WERI-Rb-1 (cell line): ENCODE data around the gene WWTR1.

Experiments
- DNase-seq: peaks from one replicate; pipeline ENCODE4 v3.0.0-alpha.2; 2020
- H3K27ac ChIP-seq: fragments of 250-450 bp; sonication (Bioruptor Pico); 2 replicates; pipeline ENCODE4 v1.5.1; 2020; ENCODE audit warnings: mild to moderate bottlenecking, moderate library complexity
- H3K27me3 ChIP-seq: fragments of 250-450 bp; sonication (Bioruptor Pico); 2 replicates; pipeline ENCODE4 v1.5.1; 2021; ENCODE audit warnings: mild to moderate bottlenecking, low read depth, moderate library complexity; ENCODE audit not compliant: insufficient read depth, severe bottlenecking
- H3K36me3 ChIP-seq: fragments of 250-450 bp; sonication (Bioruptor Pico); 2 replicates; pipeline ENCODE4 v1.5.1; 2020; ENCODE audit warnings: mild to moderate bottlenecking, moderate library complexity
- H3K4me3 ChIP-seq: 2 replicates; pipeline ENCODE4 v1.5.1; 2011; ENCODE audit warnings: low read depth, mild to moderate bottlenecking, control low read depth, low read length
- H3K9me3 ChIP-seq: fragments of 250-450 bp; sonication (Bioruptor Pico); 2 replicates; pipeline ENCODE4 v1.5.1; 2021; ENCODE audit warnings: mild to moderate bottlenecking, moderate library complexity; ENCODE audit not compliant: severe bottlenecking
- TF ChIP-seq, protein P1 (sequence below): IDR thresholded peaks from 2 replicates; pipeline ENCODE4 v1.5.1; 2011; ENCODE audit warnings: low read depth, mild to moderate bottlenecking, control low read depth, inconsistent platforms, low read length

The WWTR1 gene

GRCh38 chr3:149588909-149589308 is 68.9 kb downstream of the WWTR1 start:
- no peaks in the 10 kb centered on the region for H3K27me3 ChIP-seq

DNA sequence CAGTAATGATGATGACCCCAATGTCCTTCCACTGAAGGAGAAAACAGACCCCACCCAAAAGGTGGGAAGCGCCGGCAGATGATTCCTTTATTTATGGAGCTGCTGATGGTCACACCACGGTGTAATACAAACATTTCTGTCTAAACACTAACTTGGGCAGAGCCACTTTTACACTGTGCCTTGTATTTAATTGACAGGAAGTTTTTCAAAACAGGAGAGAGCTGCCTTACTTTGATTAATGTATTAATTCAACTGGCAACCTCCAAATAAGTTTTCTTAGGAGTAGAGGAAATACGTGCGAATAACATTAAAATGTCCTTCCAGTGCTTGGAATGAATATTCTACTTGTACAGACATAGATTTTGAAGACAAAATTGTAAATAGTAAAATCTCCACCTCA is 70.4 kb downstream of the WWTR1 start:
- no peak overlapping the region for H3K4me3 ChIP-seq
- H3K27ac ChIP-seq: no peak overlapping the region
- DNase-seq: no peak
- no peaks in the 10 kb centered on the region for H3K36me3 ChIP-seq
- no peaks in the 10 kb centered on the region for H3K27me3 ChIP-seq
- TF ChIP-seq, protein P1, sequence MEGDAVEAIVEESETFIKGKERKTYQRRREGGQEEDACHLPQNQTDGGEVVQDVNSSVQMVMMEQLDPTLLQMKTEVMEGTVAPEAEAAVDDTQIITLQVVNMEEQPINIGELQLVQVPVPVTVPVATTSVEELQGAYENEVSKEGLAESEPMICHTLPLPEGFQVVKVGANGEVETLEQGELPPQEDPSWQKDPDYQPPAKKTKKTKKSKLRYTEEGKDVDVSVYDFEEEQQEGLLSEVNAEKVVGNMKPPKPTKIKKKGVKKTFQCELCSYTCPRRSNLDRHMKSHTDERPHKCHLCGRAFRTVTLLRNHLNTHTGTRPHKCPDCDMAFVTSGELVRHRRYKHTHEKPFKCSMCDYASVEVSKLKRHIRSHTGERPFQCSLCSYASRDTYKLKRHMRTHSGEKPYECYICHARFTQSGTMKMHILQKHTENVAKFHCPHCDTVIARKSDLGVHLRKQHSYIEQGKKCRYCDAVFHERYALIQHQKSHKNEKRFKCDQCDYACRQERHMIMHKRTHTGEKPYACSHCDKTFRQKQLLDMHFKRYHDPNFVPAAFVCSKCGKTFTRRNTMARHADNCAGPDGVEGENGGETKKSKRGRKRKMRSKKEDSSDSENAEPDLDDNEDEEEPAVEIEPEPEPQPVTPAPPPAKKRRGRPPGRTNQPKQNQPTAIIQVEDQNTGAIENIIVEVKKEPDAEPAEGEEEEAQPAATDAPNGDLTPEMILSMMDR: no peak
- H3K9me3 ChIP-seq: no peaks in the 10 kb centered on the region

More at GRCh38 chr3:149588909-149589308, 68.9 kb downstream of the WWTR1 start:
- Histone ChIP-seq H3K4me3 (no peak overlapping the region), H3K36me3 (no peaks in the 10 kb centered on the region), H3K27ac (no peak overlapping the region), H3K9me3 (no peaks in the 10 kb centered on the region)
- no peak for DNase-seq
- TF ChIP-seq, protein P1: no peak

DNA sequence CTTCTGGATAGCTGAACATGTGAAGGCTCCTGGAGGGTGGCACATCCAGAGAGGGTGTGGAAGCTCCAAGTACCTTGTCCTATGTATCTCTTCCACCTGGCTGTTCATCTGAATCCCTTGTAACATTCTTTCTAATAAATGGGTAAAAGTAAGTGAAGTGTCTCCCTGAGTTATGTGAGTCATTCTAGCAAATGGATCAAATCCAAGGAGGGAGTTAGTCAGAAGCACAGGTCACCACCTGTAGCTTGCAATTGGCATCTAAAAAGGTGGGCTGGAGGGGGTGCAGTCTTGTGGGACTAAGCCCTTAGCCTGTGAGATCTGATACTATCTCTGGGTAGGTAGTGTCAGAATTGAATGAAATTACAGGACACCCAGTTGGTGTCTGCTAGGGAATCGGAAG is 71.0 kb downstream of the WWTR1 start:
- DNase-seq: no peak
- no peak overlapping the region for H3K4me3 ChIP-seq
- no peak overlapping the region for H3K27ac ChIP-seq
- TF ChIP-seq, protein P1: no peak
- H3K36me3 ChIP-seq: no peaks in the 10 kb centered on the region
- no peaks in the 10 kb centered on the region for H3K9me3 ChIP-seq
- no peaks in the 10 kb centered on the region for H3K27me3 ChIP-seq

DNA sequence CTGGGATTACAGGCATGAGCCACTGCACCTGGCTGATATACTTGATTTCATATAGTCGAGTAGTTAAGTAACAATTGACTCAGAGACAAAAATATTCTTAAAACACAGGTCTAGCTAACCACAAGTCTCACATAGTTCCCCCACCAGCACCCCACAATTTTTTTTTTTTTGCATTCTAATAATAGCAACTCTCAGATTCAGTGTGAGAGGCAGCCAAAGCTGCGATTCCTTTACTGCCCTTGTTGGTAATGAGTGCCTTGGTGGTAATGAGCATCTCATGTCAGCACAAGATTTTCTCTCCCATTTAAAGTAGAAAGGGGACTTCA is 72.5 kb downstream of the WWTR1 start:
- Histone ChIP-seq H3K36me3 (no peaks in the 10 kb centered on the region), H3K4me3 (no peak overlapping the region), H3K27ac (no peak overlapping the region), H3K27me3 (no peaks in the 10 kb centered on the region), H3K9me3 (no peaks in the 10 kb centered on the region)
- TF ChIP-seq, protein P1: no peak
- DNase-seq: no peak

DNA sequence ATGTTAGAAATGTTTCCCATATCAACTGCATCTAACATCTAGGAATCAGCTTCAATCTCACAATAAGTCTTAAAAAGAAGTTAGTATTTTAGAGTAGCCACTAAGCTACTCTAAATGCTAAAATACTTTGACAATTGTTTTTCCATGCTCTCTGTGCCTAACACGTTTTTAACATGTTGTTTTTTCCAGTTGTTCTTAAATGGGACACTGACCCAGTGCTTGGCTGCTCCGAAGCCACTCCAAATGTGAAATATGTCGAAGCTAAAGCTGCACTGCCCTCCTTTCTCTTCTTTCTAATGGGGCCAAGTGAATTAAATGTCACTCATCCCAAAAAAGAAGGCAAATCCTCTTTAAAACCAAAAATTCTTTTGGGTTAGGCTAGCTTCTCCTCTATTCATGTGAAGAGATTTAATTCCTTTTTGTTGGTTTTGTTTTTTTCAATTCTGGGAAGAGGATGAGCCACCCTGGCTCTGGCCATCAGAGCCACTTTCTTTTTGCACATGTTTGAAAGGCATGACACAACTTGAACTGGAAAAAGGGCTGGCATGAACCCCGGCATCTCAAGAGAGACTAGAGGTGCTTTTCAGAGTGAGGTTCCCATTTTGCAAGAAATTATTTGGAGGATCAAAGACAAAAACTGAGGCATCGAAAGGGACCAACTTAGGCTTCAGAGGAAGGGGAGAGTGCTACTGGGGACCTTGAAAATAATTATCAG is 73.7 kb downstream of the WWTR1 start:
- Histone ChIP-seq H3K27ac (no peak overlapping the region), H3K27me3 (no peaks in the 10 kb centered on the region), H3K9me3 (no peaks in the 10 kb centered on the region), H3K4me3 (no peak overlapping the region), H3K36me3 (no peaks in the 10 kb centered on the region)
- TF ChIP-seq, protein P1: no peak
- no peak for DNase-seq

DNA sequence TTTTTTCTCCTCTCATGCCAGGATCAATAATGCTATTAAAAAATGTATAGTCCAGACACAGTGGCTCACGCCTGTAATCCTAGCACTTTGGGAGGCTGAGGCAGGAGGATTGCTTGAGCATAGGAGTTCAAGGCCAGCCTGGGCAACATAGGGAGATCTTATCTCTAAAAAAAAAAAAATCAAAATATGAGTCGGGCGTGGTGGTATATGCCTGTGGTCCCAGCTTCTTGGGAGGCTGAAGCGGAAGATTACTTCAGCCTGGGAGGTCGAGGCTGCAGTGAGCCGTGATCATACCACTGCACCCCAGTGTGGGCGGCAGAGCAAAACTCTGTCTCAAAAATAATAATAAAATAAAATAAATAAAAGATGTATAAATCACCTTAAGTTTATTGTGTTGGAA is 75.4 kb downstream of the WWTR1 start:
- no peak overlapping the region for H3K4me3 ChIP-seq
- no peak overlapping the region for H3K27ac ChIP-seq
- no peaks in the 10 kb centered on the region for H3K9me3 ChIP-seq
- no peaks in the 10 kb centered on the region for H3K27me3 ChIP-seq
- DNase-seq: no peak
- H3K36me3 ChIP-seq: no peaks in the 10 kb centered on the region
- TF ChIP-seq, protein P1: no peak
